ACC112 (cell line): ENCODE results near the gene ZMIZ2.
"Not testable (repeated sequence)": the region's sequence is repeated elsewhere in the genome, so short reads cannot be mapped to it uniquely, and the experiment has no call there.

Experiments
- H2AFZ ChIP-seq: fragments of 200-600 bp; sonication (generic); one replicate; pipeline ENCODE4 v1.6.0; 2017; ENCODE audit warnings: antibody characterized with exemption, low read length; ENCODE audit not compliant: unreplicated experiment
- H3K27ac ChIP-seq: fragments of 200-600 bp; sonication (generic); 2 replicates; pipeline ENCODE4 v1.5.1; 2014; ENCODE audit warnings: low read depth, mild to moderate bottlenecking, antibody characterized with exemption, low read length, moderate library complexity
- H3K27me3 ChIP-seq: fragments of 200-600 bp; sonication (generic); 2 replicates; pipeline ENCODE4 v1.6.1; 2014; ENCODE audit warnings: mild to moderate bottlenecking, antibody characterized with exemption, low read length, moderate library complexity, mixed read lengths; ENCODE audit not compliant: insufficient read depth
- H3K36me3 ChIP-seq: fragments of 200-600 bp; sonication (generic); 2 replicates; pipeline ENCODE4 v1.6.1; 2016; ENCODE audit warnings: mild to moderate bottlenecking, antibody characterized with exemption, low read length, moderate library complexity, mixed read lengths; ENCODE audit not compliant: insufficient read depth
- H3K4me1 ChIP-seq: fragments of 200-600 bp; sonication (generic); one replicate; pipeline ENCODE4 v1.6.1; 2016; ENCODE audit warnings: low read length, mixed read lengths; ENCODE audit not compliant: insufficient read depth, unreplicated experiment, control insufficient read depth
- H3K4me3 ChIP-seq: fragments of 200-600 bp; sonication (generic); 2 replicates; pipeline ENCODE4 v1.5.1; 2014; ENCODE audit warnings: mild to moderate bottlenecking, low read depth, low read length
- H3K79me2 ChIP-seq: fragments of 200-600 bp; sonication (generic); one replicate; pipeline ENCODE4 v1.6.0; 2016; ENCODE audit warnings: low read length; ENCODE audit not compliant: control insufficient read depth, unreplicated experiment, insufficient read depth

ZMIZ2 gene

DNA sequence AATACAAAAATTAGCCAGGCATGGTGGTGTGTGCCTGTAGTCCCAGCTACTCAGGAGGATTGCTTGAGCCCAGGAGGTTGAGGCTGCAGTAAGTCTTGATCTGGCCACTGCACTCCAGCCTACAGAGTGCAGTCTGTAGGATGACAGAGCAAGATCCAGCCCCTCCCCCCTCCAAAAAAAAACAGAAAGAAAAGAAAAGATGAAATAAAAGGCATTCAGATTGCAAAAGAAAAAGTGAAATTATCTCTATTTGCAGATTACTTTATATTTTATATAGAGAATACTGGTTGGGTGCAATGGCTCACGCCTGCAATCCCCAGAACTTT is 20.7 kb upstream of the ZMIZ2 start:
- Histone ChIP-seq H3K79me2 (no peaks in the 10 kb centered on the region), H3K4me1 (peaks cover 12% of the 10 kb centered on the region), H2AFZ (peak overlapping the region; percentile 70), H3K27ac (peak overlapping the region; percentile 69), H3K4me3 (no peak overlapping the region), H3K36me3 (no peaks in the 10 kb centered on the region), H3K27me3 (no peaks in the 10 kb centered on the region)

DNA sequence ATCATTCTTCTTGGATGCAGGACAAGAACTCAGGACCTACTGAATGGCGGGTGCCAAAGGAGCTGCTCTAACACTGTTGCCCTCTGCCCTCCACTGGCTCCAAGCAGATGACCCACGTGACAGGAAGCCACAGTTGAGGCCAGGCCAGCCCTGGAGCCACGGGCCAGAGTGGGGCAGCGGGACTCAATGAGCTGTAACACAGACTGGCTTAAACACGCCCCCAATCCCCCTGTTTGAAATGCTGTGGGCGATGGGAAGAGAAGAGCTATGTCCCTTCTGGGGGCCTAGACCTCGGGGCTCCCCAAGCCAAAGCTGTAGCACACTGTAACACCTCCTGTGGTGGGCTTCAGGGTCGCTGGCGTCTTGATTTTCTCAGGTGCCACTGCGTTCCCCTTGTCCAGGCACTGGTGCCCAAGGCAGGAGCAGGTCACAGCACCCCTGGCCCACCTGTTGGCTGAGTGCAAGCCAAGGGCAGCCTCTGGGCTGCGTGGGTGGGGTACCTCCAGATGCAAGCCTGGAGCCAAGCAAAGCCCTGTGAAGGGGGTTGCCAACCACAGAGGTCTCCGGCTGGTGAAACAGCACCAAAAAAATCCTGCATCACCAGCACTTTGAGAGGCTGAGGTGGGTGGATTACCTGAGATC is 18.6 kb upstream of the ZMIZ2 start:
- H3K4me1 ChIP-seq: peaks cover 28% of the 10 kb centered on the region
- H3K79me2 ChIP-seq: no peaks in the 10 kb centered on the region
- H3K36me3 ChIP-seq: no peaks in the 10 kb centered on the region
- H3K4me3 ChIP-seq: no peak overlapping the region
- H3K27ac ChIP-seq: no peak overlapping the region
- H3K27me3 ChIP-seq: no peaks in the 10 kb centered on the region
- H2AFZ ChIP-seq: no peak overlapping the region

DNA sequence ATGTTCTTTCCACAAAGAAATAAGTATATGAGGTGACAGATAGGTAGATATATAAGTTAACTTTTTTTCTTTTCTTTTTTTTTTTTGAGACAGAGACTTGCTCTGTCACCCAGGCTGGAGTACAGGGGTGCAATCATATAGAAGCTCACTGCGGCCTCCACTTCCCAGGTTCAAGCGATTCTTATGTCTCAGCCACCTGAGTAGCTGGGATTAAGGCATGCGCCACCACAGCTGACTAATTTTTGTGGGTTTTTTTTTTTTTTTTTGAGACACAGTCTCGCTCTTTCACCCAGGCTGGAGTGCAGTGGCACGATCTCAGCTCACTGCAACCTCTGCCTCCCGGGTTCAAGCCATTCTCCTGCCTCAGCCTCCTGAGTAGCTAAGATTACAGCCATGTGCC is 15.7 kb upstream of the ZMIZ2 start:
- not testable (repeated sequence) for H3K27me3 ChIP-seq, H3K79me2 ChIP-seq, H3K36me3 ChIP-seq, H3K27ac ChIP-seq, H3K4me3 ChIP-seq, H2AFZ ChIP-seq
- peaks cover 27% of the 10 kb centered on the region for H3K4me1 ChIP-seq

DNA sequence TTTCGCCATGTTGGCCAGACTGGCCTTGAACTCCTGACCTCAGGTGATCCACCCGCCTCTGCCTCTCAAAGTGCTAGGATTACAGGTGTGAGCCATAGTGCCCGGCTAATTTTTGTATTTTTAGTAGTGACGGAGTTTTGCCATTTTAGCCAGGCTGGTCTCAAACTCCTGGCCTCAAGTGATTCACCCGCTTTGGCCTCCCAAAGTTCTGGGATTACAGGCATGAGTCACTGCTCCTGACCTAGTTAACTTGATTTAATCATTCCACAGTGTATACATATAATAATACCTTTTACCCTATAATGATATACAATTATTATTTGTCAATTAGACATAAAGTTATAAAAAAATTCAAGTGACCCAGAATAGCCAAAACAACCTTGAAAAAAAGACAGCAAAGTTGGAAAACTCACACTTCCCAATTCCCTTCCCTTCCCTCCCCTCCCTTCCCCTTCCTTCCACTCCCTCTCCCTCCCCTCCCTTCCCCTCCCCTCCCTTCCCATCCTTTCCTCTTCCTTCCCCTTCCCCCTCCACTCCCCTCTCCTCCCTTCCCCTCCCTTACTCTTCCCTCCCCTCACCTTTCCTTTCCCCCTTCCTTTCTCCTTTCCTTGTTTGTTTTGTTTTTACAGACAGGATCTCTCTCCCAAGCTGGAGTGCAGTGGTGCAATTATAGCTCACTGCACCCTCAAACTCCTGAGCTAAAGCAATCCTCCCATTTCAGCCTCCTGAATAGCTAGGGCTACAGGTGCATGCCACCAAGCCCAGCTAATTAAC is 14.8 kb upstream of the ZMIZ2 start:
- H3K27ac ChIP-seq: peak overlapping the region; percentile 100
- H3K4me1 ChIP-seq: peaks cover 25% of the 10 kb centered on the region
- H2AFZ ChIP-seq: no peak overlapping the region
- H3K4me3 ChIP-seq: no peak overlapping the region
- H3K27me3 ChIP-seq: no peaks in the 10 kb centered on the region
- H3K36me3 ChIP-seq: no peaks in the 10 kb centered on the region
- no peaks in the 10 kb centered on the region for H3K79me2 ChIP-seq

DNA sequence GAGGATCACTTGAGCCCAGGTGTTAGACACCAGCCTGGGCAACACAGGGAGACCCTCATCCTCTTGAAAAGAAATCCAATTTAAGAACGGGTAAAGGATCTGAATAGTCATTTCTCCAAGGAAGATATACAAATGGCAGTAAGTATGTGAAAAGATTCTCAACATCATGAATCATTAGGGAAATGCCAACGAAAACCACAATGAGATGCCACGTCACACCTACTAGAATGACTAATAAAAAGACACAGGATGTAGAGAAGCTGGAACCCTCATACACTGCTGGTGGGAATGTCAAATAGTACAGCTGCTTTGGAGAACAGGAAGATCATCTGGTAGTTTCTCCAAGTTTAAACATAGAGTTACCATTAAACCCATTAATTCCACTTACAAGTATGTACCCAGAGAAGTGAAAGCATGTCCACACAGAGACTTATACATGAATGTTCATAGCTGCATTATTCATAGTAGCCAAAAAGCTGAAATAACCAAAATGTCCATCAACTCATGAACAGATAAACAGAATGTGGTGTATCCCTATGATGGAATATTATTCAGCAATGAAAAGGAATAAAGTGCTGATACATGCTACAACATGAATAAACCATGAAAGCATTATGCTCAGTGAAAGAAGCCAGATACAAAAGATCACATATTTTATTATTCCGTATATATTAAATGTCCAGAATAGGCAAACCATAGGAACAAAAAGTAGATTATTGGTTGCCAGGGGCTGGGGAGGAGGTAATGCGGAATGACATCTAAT is 13.1 kb upstream of the ZMIZ2 start:
- Histone ChIP-seq H3K4me3 (peak overlapping the region; percentile 65), H3K36me3 (no peaks in the 10 kb centered on the region), H3K4me1 (peaks cover 25% of the 10 kb centered on the region), H3K27me3 (no peaks in the 10 kb centered on the region), H2AFZ (no peak overlapping the region), H3K27ac (peak overlapping the region; percentile 100), H3K79me2 (no peaks in the 10 kb centered on the region)

DNA sequence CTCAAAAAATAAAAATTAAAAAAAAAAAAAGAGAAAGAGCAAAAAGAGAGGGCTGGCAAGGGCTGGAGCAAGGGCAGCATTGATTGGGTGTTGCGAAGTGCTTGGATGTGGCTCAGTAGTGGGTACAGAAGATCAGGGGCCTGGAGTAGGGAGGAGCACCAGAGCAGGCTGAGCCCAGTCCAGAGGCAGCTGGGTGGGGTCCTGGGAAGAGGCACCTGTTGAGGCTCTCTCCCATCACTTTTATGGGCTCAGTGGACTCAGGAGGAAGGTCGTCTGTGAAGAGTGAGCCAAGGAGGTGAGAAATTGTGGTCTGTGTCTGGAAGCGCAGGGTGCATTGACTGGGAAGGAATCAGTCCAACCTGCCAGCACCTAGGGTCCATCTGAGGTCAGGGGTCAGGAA is 11.8 kb upstream of the ZMIZ2 start:
- H3K27me3 ChIP-seq: no peaks in the 10 kb centered on the region
- peaks cover 25% of the 10 kb centered on the region for H3K4me1 ChIP-seq
- H3K4me3 ChIP-seq: no peak overlapping the region
- no peaks in the 10 kb centered on the region for H3K36me3 ChIP-seq
- no peaks in the 10 kb centered on the region for H3K79me2 ChIP-seq
- peak overlapping the region; percentile 100; the same call in 1 of the 2 replicates for H3K27ac ChIP-seq
- H2AFZ ChIP-seq: no peak overlapping the region

DNA sequence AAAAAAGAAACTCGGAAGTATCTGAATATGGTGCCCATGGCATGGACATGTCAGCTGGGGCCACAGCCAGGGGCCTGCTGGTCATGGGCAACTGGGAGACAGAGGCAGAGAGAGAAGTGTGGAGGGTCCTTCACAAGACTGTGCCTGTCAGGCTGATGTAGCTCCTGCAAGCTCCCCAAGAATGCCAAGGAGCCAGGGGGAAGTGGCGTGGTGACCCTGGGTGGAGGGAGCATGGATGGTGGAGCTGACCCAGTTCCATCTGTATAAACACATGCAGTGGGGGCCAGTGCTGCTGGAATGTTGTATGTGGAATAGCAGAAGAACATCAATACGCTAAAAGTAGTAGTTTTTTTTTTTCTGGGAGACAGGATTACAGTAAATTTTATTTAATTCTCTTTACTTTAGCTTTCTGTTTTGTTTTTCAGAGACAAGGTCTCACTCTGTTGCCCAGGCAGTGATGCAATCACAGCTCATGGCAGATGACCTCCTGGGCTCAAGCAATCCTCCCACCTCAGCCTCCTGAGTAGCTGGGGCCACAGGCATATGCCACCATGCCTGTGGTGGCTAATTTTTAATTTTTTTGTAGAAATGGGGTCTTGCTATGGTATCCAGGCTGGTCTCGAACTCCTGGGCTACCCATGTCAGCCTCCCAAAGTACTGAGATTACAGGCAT is 10.5 kb upstream of the ZMIZ2 start:
- H3K4me3 ChIP-seq: no peak overlapping the region
- no peaks in the 10 kb centered on the region for H3K79me2 ChIP-seq
- H3K36me3 ChIP-seq: no peaks in the 10 kb centered on the region
- peaks cover 25% of the 10 kb centered on the region for H3K4me1 ChIP-seq
- H2AFZ ChIP-seq: no peak overlapping the region
- H3K27ac ChIP-seq: no peak overlapping the region
- H3K27me3 ChIP-seq: no peaks in the 10 kb centered on the region

DNA sequence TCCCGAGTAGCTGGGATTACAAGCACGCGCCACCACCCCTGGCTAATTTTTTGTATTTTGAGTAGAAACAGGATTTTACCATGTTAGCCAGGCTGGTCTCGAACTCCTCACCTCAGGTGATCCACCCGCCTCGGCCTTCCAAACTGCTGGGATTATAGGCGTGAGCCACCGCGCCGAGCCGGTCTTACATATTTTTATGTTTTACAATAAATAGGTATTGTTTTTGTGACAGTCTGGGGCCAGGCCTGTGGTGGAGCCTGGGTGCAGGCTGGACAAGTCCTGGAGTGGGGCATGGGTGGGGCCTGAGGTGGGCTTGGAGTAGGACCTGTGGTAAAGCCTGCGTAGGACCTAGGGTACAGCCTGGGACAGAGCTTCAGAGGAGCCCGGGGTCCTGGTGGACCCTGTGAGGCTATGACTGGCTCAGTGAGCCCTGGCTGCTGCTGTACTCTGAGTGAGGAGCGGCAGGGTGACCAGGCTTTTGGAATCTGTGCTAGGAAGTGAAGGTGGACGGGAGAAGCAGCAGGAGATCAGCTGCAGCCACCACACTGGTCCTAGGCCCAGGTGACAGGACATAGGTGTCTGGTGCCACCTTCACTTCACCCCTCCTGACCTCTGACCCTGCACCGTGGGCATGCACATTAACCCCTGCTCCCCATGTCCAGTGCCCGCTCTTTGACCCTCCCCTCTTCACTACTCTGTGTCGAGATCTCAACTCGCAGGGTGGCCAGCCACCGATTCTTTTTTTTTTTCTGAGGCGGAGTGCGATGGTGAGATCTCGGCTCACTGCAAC is 9.6 kb upstream of the ZMIZ2 start:
- peaks cover 20% of the 10 kb centered on the region for H3K4me1 ChIP-seq
- H3K27ac ChIP-seq: no peak overlapping the region
- H3K27me3 ChIP-seq: no peaks in the 10 kb centered on the region
- H3K4me3 ChIP-seq: no peak overlapping the region
- H2AFZ ChIP-seq: no peak overlapping the region
- no peaks in the 10 kb centered on the region for H3K36me3 ChIP-seq
- no peaks in the 10 kb centered on the region for H3K79me2 ChIP-seq

DNA sequence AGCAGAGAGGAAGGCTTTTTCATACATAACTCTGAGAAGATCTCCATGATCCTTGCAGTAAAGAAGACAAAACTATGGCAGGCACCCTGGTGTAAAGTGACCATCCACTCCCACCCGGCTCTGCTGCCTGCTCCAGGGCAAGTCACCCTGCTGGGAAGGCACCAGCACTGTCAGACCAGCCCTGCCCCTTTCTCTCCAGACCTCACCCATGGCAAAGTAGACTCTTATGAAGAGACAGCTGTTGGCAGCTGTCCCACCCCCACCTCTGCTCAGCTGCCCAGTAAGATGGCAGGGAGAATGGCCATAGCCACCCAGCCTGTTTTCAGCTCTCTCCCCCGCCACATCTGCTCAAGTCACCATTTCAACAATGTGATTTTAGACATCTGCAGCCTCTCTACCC is 8.6 kb upstream of the ZMIZ2 start:
- H3K27ac ChIP-seq: no peak overlapping the region
- no peak overlapping the region for H2AFZ ChIP-seq
- H3K4me3 ChIP-seq: no peak overlapping the region

DNA sequence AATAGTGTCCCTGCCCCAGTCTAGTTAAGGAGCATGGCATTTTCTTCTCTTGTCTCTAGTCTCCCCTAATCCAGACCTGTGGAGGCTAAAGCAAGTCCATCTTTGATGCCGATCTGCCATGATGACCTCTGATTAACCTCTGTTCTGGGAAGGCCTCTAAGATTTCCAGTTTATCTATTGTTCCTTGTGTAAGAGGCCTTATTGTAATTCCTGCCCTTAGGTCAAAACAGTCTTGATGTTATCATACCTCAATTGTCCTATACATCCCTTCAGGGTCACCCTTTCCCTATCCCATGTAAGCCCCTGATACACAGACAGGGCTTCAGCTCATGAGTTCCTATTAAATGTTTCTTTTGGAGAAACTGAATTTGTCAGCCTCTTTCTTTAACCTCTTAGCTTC is 4.9 kb upstream of the ZMIZ2 start:
- Histone ChIP-seq H3K79me2 (no peaks in the 10 kb centered on the region), H3K4me3 (no peak overlapping the region), H2AFZ (no peak overlapping the region), H3K27me3 (no peaks in the 10 kb centered on the region), H3K36me3 (no peaks in the 10 kb centered on the region), H3K27ac (no peak overlapping the region), H3K4me1 (peaks cover 4% of the 10 kb centered on the region)

More for the DNA sequence above, 8.6 kb upstream of the ZMIZ2 start:
- H3K4me1 ChIP-seq: peaks cover 10% of the 10 kb centered on the region
- no peaks in the 10 kb centered on the region for H3K36me3 ChIP-seq
- H3K27me3 ChIP-seq: no peaks in the 10 kb centered on the region
- H3K79me2 ChIP-seq: no peaks in the 10 kb centered on the region
